ENCODE data around the gene LGSN. TPM values are rescaled to one million over a fixed set of nuclear protein-coding genes. Genes with fewer than 3 reads are reported as not detected.
"Not testable (repeated sequence)": the region's sequence is repeated elsewhere in the genome, so short reads cannot be mapped to it uniquely, and the experiment has no call there.

Gene LGSN
- total and polyA plus RNA-seq, 2 of the 13 experiments (the other 11 are each of a cell fraction or from before 2014, with no cell fraction given): 0.13 to 0.63 TPM

DNA sequence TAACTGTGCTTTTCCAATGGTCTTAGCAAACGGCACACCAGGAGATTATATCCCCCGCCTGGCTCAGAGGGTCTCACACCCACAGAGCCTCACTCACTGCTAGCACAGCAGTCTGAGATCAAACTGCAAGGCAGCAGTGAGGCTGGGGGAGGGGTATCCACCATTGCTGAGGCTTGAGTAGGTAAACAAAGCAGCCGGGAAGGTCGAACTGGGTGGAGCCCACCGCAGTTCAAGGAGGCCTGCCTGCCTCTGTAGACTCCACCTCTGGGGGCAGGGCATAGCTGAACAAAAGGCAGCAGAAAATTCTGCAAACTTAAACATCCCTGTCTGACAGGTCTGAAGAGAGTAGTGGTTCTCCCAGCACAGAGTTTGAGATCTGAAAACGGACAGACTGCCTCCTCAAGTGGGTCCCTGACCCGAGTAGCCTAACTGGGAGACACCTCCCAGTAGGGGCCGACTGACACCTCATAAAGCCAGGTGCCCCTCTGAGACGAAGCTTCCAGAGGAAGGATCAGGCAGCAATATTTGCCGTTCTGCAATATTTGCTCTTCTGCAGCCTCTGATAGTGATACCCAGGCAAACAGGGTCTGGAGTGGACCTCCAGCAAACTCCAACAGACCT lies 42.8 kb upstream of the LGSN start:
- H2AFZ ChIP-seq (ENCODE audit: low read length); in situ Hi-C loops (cut with HindIII; ENCODE audit: extremely low pct_ligation_motif_present, low pct_unique_long_range_greater_than_20kb); ATAC-seq; H4K20me1 ChIP-seq (ENCODE audit: insufficient read depth, low read length); H3K9ac ChIP-seq (ENCODE audit: insufficient read depth, low read depth, low read length); H3K4me3 ChIP-seq (replicated peaks in 1 of 3; ENCODE audit: insufficient read depth in 1 of 3, low read depth in 2 of 3, low read length in 3 of 3); intact Hi-C loops (cut with micrococcal nuclease; ENCODE audit: unreplicated experiment); BruUV-seq (replicated peaks); H3K36me3 ChIP-seq (replicated peaks in 1 of 2; ENCODE audit: control insufficient read depth in 1 of 2, insufficient read depth in 2 of 2, low read length in 2 of 2); FAIRE-seq; H3K27me3 ChIP-seq (ENCODE audit: control insufficient read depth in 1 of 2, insufficient read depth in 2 of 2, low read length in 2 of 2); CTCF ChIA-PET (ENCODE audit: low intra/inter-chr PET ratio, low total read pairs); H3K79me2 ChIP-seq (ENCODE audit: insufficient read depth, low read length): not testable (repeated sequence)
- Histone ChIP-seq H3K27ac (ENCODE audit: extremely low read length, insufficient read depth, low read length) (peak overlapping the region; percentile 36), H3K4me2 (ENCODE audit: low read depth, low read length) (peak overlapping the region; percentile 41), H3K4me1 (ENCODE audit: insufficient read depth, low read length) (peaks cover 15% of the 10 kb centered on the region), H3K9me3 (ENCODE audit: low read length) (peaks cover 15% of the 10 kb centered on the region)
- DNase-seq (ENCODE audit: low spot score): peak; percentile 47
- 24% methylated on average over 9 of the region's 10 CpGs for WGBS (ENCODE audit: low lambda C conversion rate)
- POLR2A ChIA-PET: interaction anchor here (0.6 to 1.6 kb wide), 9 partner anchors 10 to 211 kb away, joined by 3 to 6 read pairs (median 3); no protein-coding TSS in a partner anchor
- peak; percentile 53; the same call in 1 of the 2 replicates for TF ChIP-seq MTERF4 (CRISPR knock-in tag; IDR thresholded peaks at IDR 0.05)
- peak; percentile 37; the same call in 1 of the 2 replicates for TF ChIP-seq ZNF17 (CRISPR knock-in tag; IDR thresholded peaks at IDR 0.05)
- TF ChIP-seq SOX5 (CRISPR knock-in tag; IDR thresholded peaks at IDR 0.05; ENCODE audit: borderline replicate concordance): peak; percentile 31; the same call in 1 of the 2 replicates
- TF ChIP-seq STAG1 (CRISPR knock-in tag; IDR thresholded peaks at IDR 0.05): peak; percentile 22
- TF ChIP-seq ATF2 (CRISPR knock-in tag; IDR thresholded peaks at IDR 0.05): peak; percentile 62; the same call in 1 of the 2 replicates
- peak; percentile 86 for TF ChIP-seq ZMYM4 (CRISPR knock-in tag; IDR thresholded peaks at IDR 0.05)
- TF ChIP-seq CTCF (CRISPR knock-in tag; IDR thresholded peaks at IDR 0.05): peak; percentile 44; the same call in 1 of the 2 replicates
- peak; percentile 77; the same call in 1 of the 2 replicates for TF ChIP-seq THAP7 (CRISPR knock-in tag; IDR thresholded peaks at IDR 0.05)
- TF ChIP-seq EEA1 (CRISPR knock-in tag; IDR thresholded peaks at IDR 0.05; ENCODE audit: borderline replicate concordance): peak; percentile 45; the same call in 1 of the 2 replicates
- TF ChIP-seq, protein P1, sequence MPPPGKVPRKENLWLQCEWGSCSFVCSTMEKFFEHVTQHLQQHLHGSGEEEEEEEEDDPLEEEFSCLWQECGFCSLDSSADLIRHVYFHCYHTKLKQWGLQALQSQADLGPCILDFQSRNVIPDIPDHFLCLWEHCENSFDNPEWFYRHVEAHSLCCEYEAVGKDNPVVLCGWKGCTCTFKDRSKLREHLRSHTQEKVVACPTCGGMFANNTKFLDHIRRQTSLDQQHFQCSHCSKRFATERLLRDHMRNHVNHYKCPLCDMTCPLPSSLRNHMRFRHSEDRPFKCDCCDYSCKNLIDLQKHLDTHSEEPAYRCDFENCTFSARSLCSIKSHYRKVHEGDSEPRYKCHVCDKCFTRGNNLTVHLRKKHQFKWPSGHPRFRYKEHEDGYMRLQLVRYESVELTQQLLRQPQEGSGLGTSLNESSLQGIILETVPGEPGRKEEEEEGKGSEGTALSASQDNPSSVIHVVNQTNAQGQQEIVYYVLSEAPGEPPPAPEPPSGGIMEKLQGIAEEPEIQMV (CRISPR knock-in tag; IDR thresholded peaks at IDR 0.05; ENCODE audit: low read depth): peak; percentile 41; the same call in 1 of the 2 replicates
- 0 out of 2 replicates have a peak, but pooled peaks have one; percentile 39 for TF ChIP-seq RCOR2 (CRISPR knock-in tag; IDR thresholded peaks at IDR 0.05)
- 0 out of 2 replicates have a peak, but pooled peaks have one; percentile 56 for TF ChIP-seq PAWR (CRISPR knock-in tag; IDR thresholded peaks at IDR 0.05; ENCODE audit: borderline replicate concordance)
- peak; percentile 66; the same call in 1 of the 2 replicates for TF ChIP-seq NFKB2 (CRISPR knock-in tag; IDR thresholded peaks at IDR 0.05; ENCODE audit: borderline replicate concordance)
- TF ChIP-seq, protein P2, sequence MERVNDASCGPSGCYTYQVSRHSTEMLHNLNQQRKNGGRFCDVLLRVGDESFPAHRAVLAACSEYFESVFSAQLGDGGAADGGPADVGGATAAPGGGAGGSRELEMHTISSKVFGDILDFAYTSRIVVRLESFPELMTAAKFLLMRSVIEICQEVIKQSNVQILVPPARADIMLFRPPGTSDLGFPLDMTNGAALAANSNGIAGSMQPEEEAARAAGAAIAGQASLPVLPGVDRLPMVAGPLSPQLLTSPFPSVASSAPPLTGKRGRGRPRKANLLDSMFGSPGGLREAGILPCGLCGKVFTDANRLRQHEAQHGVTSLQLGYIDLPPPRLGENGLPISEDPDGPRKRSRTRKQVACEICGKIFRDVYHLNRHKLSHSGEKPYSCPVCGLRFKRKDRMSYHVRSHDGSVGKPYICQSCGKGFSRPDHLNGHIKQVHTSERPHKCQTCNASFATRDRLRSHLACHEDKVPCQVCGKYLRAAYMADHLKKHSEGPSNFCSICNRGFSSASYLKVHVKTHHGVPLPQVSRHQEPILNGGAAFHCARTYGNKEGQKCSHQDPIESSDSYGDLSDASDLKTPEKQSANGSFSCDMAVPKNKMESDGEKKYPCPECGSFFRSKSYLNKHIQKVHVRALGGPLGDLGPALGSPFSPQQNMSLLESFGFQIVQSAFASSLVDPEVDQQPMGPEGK (CRISPR knock-in tag; IDR thresholded peaks at IDR 0.05): 0 out of 2 replicates have a peak, but pooled peaks have one; percentile 10

All from HepG2 (cell line).